Thymus (tissue), 11 donors: Measurements from ENCODE around the gene PRRT2. TPM values are rescaled to one million over a fixed set of nuclear protein-coding genes. Genes with fewer than 3 reads are reported as not detected.

Experiments
- DNase-seq, 9 donors: peaks; one replicate each; pipeline ENCODE4 v3.0.0-alpha.2; 2013; ENCODE audit warnings: low spot score in 9 of 9, low read depth in 6 of 9, missing footprints in 1 of 9
- H3K27ac ChIP-seq, 2 donors: one replicate each; pipeline ENCODE4 v1.5.1; 2013; ENCODE audit warnings: control low read depth in 1 of 2, low read depth in 1 of 2, low read length in 1 of 2, mild to moderate bottlenecking in 1 of 2, moderate library complexity in 1 of 2
- H3K27me3 ChIP-seq, 2 donors: one replicate each; pipeline ENCODE4 v1.5.1; 2013; ENCODE audit warnings: low read length in 1 of 2; ENCODE audit not compliant: control insufficient read depth in 2 of 2, insufficient read depth in 1 of 2
- H3K36me3 ChIP-seq, 2 donors: one replicate each; pipeline ENCODE4 v1.5.1; 2013; ENCODE audit warnings: low read length in 1 of 2, mild to moderate bottlenecking in 1 of 2, moderate library complexity in 1 of 2; ENCODE audit not compliant: control insufficient read depth in 2 of 2, insufficient read depth in 2 of 2
- H3K4me1 ChIP-seq, 2 donors: one replicate each; pipeline ENCODE4 v1.5.1; 2013; ENCODE audit warnings: low read length in 2 of 2; ENCODE audit not compliant: control insufficient read depth in 2 of 2, insufficient read depth in 2 of 2
- H3K4me3 ChIP-seq, 2 donors: one replicate each; pipeline ENCODE4 v1.5.1; 2013; ENCODE audit warnings: low read length in 2 of 2, control low read depth in 1 of 2, mild to moderate bottlenecking in 1 of 2
- H3K9me3 ChIP-seq, 2 donors: one replicate each; pipeline ENCODE4 v1.5.1; 2013; ENCODE audit warnings: low read length in 1 of 2, mild to moderate bottlenecking in 1 of 2; ENCODE audit not compliant: control insufficient read depth in 2 of 2, insufficient read depth in 1 of 2
- WGBS: extraction: QIAGEN DNeasy Blood & Tissue Kit; methylation state at CpG from one replicate; pipeline ENCODE4 v1.1.7; 2013; 5-methylcytosine and 5-hydroxymethylcytosine counted together
- polyA plus RNA-seq: library from polyadenylated mRNA; stranded (reverse); fragments of 200-250 nt; gene quantifications from one replicate; pipeline ENCODE4 v1.2.3, GENCODE V29; 2013
- total RNA-seq: library from RNA; stranded (reverse); fragments of 120-200 nt; gene quantifications from one replicate; pipeline ENCODE4 v1.2.4, GENCODE V29; 2013
- donor health status: healthy.

PRRT2 gene
- total and polyA plus RNA-seq, 2 donors: 0.85 to 1.0 TPM

DNA sequence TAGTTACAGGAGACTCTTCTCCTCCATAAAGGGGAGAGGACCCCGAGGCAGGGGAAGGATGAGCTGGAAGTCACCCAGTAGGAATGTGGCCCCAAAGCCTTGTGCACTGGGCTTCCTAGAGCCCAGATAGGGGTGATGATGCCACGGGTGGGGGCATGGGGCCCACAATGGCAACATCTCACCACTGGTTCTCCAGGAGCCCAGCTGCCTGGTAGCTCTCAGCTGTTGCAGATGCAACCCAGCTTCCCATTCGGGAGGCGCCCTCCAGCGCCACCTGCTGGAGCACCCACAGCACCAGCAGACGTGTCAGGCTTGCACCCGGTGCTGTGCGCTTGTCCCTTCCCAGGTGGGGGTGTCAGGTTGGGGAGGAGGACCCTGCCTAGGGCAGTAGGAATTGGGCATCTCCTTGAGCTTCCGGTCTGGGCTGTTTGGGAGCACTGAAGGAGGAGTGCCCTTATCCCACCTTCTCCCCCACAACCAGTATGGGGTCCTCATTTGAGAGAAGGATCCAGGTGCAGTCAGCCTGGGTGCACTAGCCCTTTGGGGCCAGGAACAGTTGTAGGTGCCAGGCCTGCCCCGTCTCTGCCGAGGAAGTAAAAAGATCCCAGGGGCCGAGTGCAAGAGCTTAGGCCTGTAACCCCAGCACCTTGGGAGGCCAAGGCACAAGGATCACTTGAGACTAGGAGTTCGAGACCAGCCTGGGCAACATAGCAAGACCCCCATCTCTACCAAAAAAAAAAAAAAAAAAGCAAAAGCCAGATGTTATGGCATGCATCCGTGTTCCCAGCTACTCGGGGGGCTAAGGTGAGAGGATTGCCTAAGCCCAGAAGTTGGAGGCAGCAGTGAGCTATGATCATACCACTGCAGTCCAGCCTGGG, 36.7 kb downstream of the PRRT2 start:
- no peak overlapping the region for H3K27ac ChIP-seq
- no peaks in the 10 kb centered on the region for H3K27me3 ChIP-seq
- H3K36me3 ChIP-seq: peaks cover 22 to 27% of the 10 kb centered on the region in 2 donors
- H3K4me1 ChIP-seq: peaks cover 3 to 12% of the 10 kb centered on the region in 2 donors
- peak; percentile 59 to 91 (median 81) for DNase-seq
- WGBS: 54% methylated on average over 15 of the region's 15 CpGs
- no peak overlapping the region for H3K4me3 ChIP-seq
- H3K9me3 ChIP-seq: no peaks in the 10 kb centered on the region

DNA sequence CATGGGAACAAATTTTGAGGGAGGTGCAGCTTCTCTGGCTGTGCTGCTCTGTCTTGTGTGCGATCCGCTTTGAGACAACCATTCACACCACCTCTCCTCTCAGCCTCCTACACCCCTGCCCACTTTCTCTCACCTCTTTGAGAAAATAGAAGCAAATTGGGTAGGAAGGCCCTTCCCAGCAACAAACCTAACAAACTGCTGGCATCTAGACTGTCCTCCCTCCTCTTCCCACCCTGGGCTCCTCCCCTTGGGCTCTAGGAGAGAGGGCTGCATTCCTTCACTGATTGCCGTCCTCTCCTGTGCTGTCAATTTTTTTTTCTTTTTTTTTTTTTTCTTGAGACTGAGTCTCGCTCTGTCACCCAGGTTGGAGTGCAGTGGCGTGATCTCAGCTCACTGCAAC, 37.5 kb downstream of the PRRT2 start:
- WGBS: 97% methylated on average over 5 of the region's 5 CpGs
- H3K4me1 ChIP-seq: peaks cover 3 to 12% of the 10 kb centered on the region in 2 donors
- DNase-seq: no peak
- H3K36me3 ChIP-seq: peaks cover 18 to 26% of the 10 kb centered on the region in 2 donors
- no peaks in the 10 kb centered on the region for H3K9me3 ChIP-seq
- H3K4me3 ChIP-seq: no peak overlapping the region
- H3K27ac ChIP-seq: no peak overlapping the region
- no peaks in the 10 kb centered on the region for H3K27me3 ChIP-seq

DNA sequence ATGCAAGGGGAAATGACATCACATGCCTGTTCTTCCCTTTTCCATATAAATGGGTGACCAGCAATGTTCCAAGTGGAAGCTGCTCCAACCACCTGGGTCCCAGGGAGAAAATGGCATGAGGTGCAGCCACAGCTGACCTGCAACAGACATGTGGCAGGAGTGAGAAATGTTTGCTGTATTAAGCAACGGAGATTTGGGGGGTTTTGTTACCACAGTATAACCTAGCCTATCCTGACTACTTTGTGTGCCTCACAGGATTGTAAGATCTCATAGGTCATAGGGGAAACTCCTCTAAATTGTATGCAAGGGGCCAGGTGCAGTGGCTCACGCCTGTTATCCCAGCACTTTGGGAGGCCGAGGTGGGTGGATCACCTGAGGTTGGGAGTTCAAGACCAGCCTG, 39.0 kb downstream of the PRRT2 start:
- Histone ChIP-seq H3K4me1 (peaks cover 3 to 17% of the 10 kb centered on the region in 2 donors), H3K27me3 (no peaks in the 10 kb centered on the region), H3K27ac (no peak overlapping the region), H3K4me3 (no peak overlapping the region), H3K9me3 (no peaks in the 10 kb centered on the region), H3K36me3 (peaks cover 12 to 13% of the 10 kb centered on the region in 2 donors)
- DNase-seq: no peak
- 94% methylated on average over 3 of the region's 3 CpGs for WGBS

DNA sequence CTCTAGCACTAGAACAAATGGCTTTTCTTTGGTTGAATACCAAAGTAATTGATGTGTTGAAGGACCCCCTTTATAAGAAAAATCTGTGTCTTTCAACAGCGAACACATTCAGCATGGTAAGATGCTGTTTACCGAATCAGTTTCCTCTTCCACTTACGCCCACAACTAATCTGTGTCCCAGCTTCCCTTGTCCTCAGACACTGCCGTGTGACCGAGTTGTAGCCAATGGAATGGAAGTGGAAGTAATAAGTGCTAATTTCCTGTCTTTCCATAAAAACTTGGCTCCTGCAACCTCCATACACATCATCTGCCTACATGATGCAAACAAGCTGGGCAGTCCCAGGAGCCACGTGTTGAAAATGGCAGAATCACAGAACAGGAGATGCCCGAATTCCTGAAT, 40.7 kb downstream of the PRRT2 start:
- H3K4me1 ChIP-seq: peaks cover 3 to 24% of the 10 kb centered on the region in 2 donors
- H3K27ac ChIP-seq: no peak overlapping the region
- H3K36me3 ChIP-seq: peaks cover 2% of the 10 kb centered on the region in 2 donors
- no peak overlapping the region for H3K4me3 ChIP-seq
- DNase-seq: no peak
- WGBS: 77% methylated on average over 7 of the region's 7 CpGs
- no peaks in the 10 kb centered on the region for H3K27me3 ChIP-seq
- no peaks in the 10 kb centered on the region for H3K9me3 ChIP-seq

DNA sequence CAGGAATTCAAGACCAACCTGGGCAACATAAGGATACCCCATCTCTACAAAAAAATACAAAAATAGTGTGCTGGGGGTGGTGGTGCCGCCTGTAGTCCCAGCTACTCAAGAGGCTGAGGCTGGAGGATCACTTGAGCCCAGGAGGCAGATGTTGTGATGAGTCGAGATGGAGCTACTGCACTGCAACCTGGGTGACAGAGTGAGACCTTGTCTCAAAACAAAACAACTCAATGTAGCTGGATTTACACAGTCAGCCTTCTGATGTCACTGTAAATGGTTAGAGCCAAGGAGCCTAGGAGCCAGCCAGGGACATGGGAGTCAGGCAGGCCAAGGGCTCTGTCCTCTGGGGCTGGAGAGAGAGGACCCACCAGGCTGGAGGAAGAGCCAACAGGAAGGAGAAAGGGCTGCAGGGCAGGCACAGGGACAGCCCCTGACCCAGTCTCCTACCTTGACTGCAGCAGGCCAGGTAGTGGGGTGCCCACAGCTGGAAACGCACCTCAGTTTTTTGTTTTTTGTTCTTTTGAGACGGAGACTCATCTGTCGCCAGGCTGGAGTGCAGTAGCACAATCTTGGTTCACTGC, 42.6 kb downstream of the PRRT2 start:
- H3K9me3 ChIP-seq: no peaks in the 10 kb centered on the region
- H3K27me3 ChIP-seq: no peaks in the 10 kb centered on the region
- H3K4me1 ChIP-seq: peaks cover 0 to 12% of the 10 kb centered on the region in 2 donors
- 95% methylated on average over 5 of the region's 5 CpGs for WGBS
- H3K36me3 ChIP-seq: peaks cover 15% of the 10 kb centered on the region in 2 donors
- H3K27ac ChIP-seq: no peak overlapping the region
- no peak for DNase-seq
- H3K4me3 ChIP-seq: no peak overlapping the region

DNA sequence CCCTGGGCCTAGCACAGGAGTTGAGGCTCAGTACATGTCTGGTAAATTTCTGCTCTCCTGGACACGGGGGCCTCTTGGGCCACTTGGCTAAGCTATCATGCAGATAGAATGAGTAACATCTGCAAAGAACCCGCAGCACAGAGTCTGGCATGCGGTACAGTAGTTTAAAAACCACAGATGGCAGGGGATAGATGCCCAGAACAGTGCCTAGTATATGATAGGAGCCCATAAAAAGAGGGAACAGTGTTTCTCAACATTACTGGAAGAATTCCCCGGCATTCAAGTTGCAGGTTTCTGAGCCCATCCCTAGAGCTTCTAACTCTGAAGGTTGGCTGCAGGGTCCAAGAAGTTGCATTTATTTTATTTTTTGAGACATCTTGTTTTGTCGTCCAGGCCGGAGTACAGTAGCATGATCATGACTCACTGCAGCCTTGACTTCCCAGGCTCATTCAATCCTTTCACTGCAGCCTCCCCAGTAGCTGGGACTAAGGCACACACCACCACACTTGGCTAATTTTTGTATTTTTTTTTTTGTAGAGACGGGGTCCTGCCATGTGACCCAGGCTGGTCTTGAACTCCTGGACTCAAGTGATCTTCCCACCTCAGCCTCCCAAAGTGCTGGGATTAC, 45.3 kb downstream of the PRRT2 start:
- Histone ChIP-seq H3K4me3 (no peak overlapping the region), H3K36me3 (peaks cover 27 to 33% of the 10 kb centered on the region in 2 donors), H3K27me3 (no peaks in the 10 kb centered on the region), H3K9me3 (no peaks in the 10 kb centered on the region), H3K27ac (no peak overlapping the region), H3K4me1 (peaks cover 5 to 24% of the 10 kb centered on the region in 2 donors)
- 95% methylated on average over 7 of the region's 7 CpGs for WGBS
- no peak for DNase-seq

DNA sequence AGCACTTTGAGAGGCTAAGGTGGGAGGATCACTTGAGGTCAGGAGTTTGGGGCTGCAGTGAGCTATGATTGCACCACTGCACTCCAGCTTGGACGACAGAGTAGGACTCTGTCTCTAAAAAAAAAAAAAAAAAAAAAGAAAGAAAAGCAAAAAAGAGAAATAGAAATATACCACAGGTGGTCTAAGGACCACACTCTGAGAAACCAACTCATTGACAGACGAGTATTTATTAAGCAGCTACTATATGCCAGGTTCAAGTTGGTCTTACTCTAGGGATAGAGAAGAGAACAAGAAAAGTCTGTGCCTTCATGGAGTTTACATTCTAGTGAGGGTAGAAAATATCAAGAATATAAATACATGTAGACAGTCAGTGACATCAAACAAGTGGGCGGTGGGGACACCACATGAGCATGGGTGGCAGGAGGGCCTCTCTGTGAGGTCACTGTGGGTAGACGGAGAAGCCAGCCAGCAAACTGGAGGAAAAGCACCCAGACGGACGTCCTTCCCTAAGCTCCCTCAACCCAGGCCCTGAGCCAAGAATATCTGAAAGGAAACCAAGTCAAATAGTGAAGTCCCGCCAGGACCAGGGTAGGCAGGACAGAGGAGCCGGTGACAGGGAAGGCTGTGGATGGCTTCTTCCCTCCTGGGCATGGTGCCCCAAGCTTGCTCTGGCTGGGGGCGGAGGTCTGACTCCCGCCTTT, 46.3 kb downstream of the PRRT2 start:
- no peak overlapping the region for H3K4me3 ChIP-seq
- no peak for DNase-seq
- no peaks in the 10 kb centered on the region for H3K27me3 ChIP-seq
- H3K9me3 ChIP-seq: no peaks in the 10 kb centered on the region
- H3K27ac ChIP-seq: no peak overlapping the region
- WGBS: 95% methylated on average over 10 of the region's 10 CpGs
- peaks cover 27 to 33% of the 10 kb centered on the region in 2 donors for H3K36me3 ChIP-seq
- peaks cover 5 to 29% of the 10 kb centered on the region in 2 donors for H3K4me1 ChIP-seq

DNA sequence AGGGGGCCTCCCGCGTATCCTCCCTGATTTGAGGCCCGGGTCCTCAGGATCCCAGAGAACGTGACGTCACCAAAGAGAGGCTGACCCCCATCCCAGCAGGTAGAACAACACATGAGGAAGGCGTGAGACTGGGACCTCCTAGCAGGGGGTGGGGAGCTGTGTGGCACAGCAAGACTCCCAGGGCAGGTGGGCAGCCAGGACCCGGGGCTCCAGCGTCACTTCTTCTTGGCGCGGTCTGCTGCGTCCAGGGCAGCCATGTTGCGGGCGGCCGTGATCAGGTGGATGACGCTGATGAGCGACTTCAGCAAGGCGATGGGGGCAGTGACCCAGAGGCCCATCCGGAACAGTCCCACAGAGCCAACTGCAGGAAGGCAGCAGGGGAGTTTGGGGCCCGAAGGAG, 47.0 kb downstream of the PRRT2 start:
- Histone ChIP-seq H3K36me3 (peaks cover 27 to 33% of the 10 kb centered on the region in 2 donors), H3K4me1 (peaks cover 5 to 34% of the 10 kb centered on the region in 2 donors), H3K27ac (no peak overlapping the region), H3K4me3 (no peak overlapping the region), H3K9me3 (no peaks in the 10 kb centered on the region), H3K27me3 (no peaks in the 10 kb centered on the region)
- DNase-seq: no peak
- 97% methylated on average over 19 of the region's 19 CpGs for WGBS
